Left forelimb (tissue), 1 donor: ENCODE measurements around the gene CACNA2D4.

ENCODE experiments used
- DNase-seq: peaks from one replicate; pipeline ENCODE4 v3.0.0-alpha.2; 2018; ENCODE audit warnings: low spot score

The CACNA2D4 gene

DNA sequence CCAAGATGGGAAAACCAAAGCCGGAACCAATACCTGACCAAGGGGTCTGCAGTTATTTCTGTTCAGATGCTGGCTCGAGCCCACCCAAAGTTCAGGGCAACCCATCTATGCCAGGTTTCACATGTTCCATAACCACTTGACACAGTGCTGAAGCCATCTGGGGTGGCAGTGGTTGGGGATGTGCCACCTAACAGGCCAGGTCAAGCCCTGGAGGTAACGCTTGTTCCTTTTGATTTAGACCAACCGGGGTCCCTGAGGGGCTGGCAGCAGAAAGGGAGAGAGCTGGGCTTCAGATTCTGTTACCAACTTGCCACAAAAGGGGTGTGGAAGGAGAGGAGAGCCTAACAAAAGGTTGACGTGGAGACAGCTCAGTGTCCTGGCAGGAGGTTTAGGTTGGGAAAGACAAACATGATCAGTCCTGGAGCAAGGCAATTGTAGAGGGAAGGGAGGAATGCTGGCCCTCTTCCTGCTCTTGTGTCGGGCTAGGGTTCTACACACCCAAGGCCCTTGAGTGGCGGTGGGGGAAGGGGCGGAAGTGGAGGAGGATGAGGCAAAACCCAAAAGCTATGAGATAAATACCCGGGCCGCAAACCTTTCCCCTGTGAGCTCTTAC lies 31.9 kb downstream of the CACNA2D4 start:
- no peak for DNase-seq

DNA sequence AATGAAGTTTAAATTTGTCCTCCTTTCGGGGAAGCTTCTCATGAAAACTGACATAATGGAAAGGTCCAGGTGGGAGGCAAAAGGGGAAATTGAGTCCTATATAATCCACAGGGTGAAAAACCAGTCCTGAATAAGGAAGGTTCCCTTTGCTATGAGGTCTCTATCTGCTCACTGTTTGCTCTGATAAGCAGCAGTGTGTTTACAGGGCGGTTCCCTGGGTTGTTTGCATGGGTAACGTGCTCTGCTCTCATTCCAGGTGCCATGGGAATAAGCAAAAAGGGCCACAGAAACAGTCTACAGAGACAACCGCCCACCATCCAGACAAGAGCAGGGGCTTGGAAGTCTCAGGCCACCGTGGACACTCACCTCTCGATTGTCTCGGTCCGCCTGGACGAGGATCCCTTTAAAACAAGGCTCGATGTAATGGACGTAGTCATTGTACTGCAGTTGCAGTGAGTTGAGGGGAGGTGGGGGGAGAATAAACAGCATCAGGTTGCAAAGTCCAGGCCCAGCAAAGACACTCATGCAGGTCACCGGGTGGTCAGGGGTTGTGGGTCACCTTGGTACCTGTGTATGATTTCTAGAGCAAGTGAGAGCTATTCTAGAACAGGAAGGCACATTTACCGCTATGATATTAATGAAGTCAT lies 32.7 kb downstream of the CACNA2D4 start:
- DNase-seq: no peak

DNA sequence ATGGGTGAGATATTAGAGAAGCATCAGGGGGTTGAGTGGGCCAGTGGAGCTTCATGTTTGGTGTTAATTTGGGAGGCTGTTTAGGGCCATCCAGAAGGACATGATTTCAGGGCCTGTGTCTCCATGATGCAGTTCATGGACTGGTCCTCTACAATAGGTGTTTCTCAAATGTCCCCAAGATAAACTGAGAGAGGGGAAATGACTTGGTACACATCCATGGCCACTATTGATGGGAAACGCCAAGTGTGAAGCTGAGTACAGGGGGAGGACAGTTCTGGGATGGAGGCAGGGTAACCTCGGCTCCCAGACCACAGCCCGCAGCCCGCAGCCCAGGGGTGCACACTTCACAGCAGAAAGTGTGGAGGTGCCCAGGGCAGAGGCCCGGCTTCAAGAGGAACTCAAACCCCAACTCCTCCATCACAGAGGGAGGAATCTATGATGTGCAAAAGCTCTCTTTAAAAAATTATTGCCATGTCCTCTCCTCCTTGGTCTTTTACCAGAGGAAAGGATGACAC lies 33.3 kb downstream of the CACNA2D4 start:
- no peak for DNase-seq

DNA sequence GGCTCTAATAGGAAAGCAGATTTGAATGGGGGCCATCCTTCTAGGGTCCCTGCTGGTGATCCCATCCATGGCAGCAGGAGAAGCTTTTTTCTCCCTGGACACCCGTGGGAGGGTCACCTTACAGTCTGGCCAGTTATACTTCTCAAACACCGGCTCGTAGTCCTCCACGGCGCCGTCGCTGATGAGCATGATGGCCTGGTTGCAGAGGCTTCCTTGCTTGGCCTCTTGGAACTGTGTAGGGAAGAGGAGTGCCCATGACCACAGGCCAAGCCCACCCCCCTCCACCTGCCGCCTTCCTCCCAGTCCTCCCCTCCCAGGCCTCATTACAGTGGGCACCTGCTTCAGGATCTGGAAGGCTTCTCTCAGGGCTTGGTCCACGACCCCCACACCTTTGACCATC lies 33.8 kb downstream of the CACNA2D4 start:
- DNase-seq: no peak

DNA sequence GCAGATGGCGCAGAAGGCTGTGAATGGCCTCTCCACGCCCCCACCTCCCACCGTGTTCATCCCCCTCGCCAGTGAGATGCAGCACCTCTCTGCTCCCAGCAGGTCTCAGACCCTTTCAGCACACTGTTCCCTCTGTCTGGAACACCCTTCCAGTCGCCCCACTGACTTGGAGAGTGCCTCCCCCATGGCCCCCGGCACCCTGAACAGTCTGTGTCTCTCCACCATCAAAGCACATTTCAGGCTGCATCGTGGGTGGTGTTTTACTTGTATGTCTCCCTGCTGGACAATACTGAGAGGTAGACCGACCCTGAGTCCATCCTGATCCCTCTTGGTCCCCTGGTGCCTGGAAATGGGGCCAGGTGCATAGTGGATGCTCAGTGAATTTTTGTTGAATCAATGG lies 34.9 kb downstream of the CACNA2D4 start:
- no peak for DNase-seq

DNA sequence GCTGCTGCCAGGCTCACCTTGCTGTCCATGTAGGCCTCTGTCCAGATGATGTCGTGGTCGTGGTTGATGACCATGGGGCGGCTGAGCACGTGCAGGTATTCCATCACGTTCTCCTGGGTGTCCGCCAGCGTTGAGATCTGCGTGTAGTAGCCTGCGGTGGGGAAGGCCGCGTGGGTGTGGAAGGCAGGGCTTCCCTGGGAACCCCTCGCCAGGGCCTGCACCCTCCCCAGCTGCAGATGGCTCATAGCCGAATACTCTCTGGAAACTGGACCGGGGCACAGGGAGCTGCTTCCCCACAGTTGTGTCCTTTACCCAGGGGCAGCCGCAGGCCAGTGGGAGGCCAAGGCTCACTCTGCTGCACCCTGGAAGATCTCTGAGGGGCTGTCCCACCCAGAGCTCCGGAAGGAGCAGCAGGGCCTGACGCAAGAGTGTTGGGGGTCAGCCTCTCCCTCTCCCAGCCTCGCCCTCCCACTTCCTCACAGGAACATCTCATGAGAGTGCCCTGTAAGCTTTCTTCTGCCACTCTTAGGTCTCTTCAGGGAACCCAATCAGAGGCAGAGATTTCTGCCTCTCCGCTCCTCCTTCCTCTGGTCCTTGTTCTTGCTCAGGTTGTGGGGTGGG lies 35.5 kb downstream of the CACNA2D4 start:
- DNase-seq: no peak

DNA sequence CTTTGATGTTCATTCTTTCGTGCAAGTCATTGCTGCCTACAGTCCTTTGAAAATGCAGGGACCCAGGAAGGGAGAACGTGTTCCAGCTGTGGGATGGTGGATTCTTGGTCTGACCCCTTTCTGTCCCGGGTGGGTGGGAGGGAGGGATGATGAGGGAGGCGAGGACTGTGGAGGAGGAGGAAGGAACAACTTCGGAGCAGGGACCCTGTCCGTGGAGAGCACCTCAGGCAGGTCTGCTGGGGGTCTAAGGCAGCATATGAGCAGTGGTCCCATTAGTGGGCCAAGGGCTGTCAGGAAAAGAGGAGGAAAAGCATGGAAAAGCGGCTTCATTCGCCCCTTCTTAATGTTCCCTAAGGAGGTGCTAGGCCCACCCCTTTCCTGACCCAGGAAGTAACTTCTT lies 36.0 kb downstream of the CACNA2D4 start:
- no peak for DNase-seq

DNA sequence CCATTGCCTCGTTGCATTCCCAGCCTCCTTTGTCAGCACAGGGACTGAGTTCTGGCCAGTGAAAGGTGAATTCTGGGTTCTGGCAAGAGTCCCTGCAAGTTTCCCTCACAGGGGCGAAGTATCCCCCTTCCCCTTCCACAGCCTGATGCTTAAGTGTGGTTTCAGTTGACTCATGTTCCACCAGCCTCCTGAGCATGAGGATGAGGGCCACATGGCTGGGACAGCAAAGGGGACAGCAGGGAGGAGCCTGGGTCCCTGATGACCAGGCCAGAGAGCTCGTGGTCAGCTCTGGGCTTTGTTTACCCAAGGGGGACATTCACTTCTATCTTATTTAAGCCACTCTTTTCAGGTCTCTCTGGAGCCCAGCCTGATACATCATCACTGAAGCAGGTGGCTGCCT lies 36.5 kb downstream of the CACNA2D4 start:
- no peak for DNase-seq

DNA sequence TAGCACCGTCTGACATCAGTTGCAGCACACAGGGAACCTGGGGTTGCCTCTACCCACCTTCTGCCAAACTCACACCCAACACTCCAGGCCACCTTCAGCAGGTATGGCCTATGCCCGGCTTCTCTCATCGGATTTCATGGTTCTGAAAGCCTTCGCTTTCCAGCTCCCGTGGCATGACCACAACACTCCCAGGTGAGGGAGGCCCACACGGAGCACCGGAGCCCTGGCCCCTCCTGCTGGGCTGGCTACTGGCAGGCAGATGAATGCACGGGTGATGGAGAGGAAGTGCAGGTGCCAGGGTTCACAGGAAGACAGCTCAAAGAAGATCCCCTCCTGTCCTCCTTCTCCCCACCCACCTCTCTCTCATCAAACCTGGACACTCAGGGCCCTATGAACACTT lies 37.2 kb downstream of the CACNA2D4 start:
- DNase-seq: no peak

DNA sequence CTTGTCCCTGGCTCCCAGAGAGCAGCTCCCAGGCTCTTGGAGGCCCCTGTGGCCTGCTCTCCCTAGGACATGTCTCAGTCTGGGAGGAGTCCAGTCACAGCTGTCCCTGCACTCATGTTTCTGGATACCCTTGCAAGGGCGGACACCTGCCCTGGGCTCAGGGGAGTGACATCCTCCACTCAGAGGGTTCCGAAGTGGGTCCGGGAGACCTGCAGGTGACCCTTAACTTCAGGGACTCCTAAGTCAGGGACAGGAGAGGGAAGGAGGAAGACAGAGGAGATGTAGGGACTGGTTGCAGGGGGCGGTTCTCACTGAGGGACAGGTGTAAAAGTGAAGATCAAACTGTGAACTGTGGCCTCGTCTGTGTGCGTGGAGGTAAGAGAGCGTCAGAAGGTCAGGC lies 37.6 kb downstream of the CACNA2D4 start:
- DNase-seq: no peak

DNA sequence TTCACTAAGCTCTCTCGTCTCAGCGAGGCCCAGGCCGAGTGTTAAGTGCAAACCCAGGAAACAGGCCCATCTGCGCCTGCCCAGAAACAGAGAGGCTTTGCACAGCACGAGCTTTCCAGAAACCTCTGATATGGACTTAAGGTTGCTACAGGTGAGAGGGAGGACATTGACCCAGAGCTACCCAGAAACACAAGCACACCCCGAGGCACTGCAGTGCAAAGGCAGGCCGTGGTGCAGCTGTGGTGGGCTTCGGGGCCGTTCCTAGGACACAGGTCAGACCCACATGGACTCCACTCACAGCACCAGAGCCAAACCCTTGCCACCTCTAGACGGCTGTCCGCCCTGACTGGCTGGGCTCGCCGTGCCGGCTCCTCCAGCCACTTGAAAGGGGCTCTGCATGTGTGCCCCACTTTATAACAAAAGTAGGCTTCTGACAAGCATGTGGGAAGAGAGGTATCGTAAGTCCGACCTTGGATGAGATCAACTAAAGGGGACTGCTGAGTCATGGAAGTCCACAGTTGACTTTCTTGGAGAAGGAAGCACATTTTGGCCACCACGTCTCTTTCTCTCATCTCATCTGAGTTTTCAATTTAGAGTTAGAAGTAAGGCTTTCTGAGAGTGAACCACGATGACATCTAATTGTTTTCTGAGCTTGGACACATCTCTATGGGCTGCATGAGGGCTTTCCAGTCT lies 38.2 kb downstream of the CACNA2D4 start:
- DNase-seq: no peak

DNA sequence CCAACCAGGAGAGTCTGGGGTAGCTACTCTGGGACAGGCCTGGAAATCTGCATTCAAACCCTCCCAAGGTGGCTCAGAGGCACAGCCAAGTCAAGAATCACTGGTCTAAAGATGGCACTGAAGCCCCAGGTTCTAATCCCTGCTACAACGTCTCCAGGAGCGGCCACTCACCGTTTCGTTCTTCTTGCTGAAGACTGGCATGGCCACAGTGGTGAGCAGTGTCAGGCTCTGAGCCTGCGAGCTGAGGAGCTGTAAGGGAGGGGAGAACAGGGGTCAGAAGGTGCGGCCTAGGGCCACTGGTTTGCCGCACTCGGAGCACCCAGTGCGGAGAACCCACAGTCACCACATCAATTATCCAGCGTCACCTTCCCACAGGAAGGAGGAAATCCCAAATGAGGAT lies 38.8 kb downstream of the CACNA2D4 start:
- DNase-seq: no peak

DNA sequence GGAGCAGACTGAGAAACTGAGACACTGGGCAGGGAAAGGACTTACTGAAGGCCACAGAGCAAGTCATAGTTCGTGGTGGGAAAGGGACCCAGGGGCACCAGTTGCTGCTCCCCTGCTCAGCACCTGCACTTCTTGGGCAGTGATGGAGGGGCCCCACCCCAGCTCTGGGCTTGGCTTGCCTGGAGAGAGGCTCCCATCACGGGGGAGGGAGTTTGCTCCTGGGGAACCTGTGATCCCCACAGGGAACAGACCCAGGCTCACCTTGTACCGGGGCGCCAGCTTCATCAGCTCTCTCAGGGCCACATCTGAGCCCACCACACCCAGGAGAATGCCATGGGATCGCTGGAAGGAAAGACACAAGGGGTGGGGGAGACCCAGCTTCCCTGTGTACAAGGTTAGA lies 39.8 kb downstream of the CACNA2D4 start:
- no peak for DNase-seq

DNA sequence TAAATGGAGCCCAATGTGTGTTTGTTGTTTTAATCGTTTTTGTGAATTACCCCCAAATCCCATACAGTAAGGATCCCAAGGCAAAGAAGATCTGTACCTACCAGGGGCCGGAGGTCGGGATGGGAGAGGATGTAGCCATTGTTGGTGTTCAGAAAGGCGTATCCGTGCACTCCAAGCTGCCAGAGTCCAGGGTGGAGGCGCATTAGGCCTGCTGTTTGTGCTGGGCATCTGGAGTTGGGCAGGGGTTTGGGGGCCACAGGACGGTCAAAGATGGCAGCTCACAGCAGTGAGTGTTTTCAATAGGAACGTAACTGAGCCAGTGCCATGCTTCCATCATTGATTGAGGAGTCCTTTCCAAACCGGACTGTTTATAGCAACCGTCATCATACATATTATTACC lies 40.2 kb downstream of the CACNA2D4 start:
- DNase-seq: no peak

DNA sequence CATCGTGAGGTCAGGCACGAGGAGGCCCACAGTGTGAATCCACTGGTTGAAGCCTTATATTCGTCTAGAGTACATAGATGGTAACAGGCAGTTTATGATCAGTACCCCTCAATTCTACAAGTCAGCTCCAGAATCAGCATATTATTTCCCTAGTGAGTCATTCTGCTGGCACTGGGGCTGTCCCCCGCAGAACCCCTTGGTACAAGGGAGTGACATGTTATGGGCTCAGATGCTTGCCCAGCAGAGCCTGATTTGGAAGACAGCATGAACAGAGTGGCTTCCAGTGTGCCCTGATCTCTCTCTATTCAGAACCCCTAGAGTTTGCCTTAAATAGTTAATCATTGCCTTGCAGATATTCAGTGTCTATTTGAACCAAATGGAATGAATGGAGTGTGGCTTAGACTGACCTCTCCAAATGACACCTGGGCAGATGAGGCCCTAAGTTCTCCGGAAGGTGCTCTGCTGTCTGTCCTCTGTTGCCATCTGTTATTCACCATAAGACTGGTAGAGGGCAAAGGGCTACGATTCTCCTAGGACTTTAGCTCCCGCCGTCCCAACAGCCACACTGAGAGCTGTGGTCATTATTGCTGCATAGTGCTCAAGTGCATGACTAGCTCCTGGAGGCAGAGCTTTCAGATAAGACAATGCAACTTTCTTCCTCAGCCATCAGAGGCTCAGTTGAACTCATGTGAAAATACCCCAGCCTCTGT lies 41.1 kb downstream of the CACNA2D4 start:
- DNase-seq: no peak

DNA sequence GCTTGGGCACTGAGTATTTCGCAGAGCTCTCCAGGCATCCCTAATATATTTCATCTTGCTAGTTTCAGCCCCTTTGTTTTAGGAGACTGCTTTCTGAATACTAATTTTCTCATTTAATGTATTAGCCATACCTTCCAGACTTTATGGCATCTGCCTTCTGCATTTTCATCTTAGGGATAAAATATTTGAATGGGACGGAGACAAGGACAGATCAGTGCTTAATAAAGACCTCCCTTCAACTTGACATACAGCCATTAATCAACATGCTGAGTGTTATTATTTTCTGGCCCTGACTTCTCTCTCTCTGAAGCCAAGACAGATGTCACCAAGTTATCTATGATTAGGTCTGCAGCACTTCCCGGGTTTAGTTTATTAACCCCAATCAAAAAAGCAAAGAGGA lies 42.4 kb downstream of the CACNA2D4 start:
- no peak for DNase-seq

DNA sequence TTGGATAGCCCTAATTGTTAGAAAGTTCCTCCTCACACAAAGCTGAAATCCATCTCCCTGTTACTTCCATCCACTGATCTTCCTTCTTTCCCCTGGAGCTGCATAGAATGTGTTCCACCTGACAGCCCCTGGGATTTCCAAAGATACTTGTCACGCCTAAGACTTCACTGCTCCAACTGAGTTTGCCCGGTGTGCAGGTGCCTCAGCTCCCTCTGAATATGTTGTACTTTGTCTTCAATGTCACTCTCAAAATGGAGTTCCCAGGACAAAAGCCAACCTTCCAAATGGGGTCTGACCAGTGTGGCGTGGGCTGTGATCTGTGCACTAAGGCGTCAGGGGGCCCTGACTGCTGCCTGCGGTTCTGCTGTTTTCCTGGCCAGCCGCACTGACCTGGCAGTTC lies 42.8 kb downstream of the CACNA2D4 start:
- DNase-seq: no peak

DNA sequence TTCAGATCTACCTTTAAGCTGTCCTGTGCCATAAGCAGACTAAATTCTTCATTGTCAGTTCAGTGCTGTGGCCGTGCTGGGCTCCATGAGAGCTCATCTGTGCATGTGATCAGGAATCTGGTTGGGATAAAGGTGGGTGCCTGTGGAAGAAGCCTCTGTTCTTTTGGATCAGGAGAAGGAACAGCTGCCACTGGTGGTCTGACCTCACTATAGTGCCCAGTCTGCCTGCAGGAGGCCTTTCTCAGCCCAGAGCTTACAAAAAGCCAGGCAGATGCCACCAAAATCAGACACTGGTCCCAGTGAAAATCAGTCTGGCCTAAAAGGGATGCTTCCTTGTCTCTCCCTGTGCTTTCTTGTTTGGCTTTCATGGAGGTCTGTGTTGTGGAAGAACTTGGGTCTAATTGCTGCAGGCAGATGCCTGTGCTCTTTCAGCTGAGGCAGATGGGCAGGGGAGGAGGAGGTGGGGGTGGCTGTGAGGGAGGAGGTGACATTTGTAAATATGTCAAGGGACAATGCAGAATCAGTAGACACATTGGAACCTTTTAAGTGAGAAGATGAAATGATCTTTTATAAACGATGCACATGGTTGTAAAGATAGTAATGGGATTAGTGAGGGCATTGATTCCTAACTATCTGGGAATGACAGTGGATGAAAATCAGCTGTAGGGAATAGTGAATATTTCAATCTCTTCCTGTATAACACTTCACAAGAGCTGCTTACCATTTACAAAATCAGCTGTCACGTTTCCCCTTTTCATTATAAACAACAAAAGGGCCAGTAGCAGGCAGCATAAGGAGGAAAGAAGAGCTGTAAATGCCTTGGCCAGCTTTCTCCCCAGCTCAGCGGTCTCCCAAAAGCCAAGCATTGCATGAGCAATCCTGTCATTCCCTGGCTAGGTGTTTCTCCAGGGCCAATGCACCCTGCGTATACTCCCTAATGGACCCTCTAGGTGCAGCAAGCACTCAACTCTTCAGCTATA lies 44.6 kb downstream of the CACNA2D4 start:
- DNase-seq: no peak

DNA sequence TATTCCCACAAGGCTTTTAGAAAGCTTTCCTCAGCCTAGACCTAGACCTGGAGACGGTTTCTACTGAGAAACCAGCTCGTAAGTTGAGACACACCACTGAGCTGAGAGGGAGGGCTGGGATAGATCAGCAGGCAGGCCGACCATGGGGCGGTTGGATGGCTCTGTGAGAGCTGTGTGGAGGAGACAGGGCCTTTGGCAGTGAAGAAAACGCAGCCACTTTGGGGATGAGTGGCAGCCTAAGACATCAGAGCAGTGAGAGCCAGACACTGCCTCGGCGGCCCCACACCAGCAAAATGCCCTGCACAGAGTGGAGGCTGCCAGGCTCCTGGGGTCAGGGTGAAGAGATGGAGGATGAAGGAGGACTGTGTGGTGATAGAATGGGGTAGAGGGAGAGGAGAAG lies 46.0 kb downstream of the CACNA2D4 start:
- DNase-seq: no peak

DNA sequence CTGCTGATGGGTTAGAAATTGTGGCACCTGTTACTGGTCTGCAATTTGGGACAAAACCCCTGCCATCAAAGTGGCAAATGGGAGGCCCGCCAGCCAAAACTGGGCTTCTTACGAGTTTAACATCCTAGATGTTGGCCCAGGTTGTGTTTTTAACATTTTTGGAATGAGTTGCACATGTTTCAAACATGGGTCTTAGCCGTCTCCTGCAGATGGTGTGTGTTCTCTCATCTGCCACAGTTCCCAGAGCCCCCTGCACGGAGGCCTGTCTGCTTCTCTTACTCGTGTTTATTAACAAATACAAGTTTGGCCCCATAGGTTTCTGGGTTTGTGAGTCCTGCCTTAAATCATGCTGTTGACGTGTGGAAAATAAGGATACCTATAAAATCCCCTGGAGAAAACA lies 46.5 kb downstream of the CACNA2D4 start:
- no peak for DNase-seq
